Measurements from ENCODE around the gene MUC20. TPM values are rescaled to one million over a fixed set of nuclear protein-coding genes. Genes with fewer than 3 reads are reported as not detected.

The MUC20 gene
- total and polyA plus RNA-seq, 2 experiments from 2014 or later = 0.29 TPM; not detected in 1

DNA sequence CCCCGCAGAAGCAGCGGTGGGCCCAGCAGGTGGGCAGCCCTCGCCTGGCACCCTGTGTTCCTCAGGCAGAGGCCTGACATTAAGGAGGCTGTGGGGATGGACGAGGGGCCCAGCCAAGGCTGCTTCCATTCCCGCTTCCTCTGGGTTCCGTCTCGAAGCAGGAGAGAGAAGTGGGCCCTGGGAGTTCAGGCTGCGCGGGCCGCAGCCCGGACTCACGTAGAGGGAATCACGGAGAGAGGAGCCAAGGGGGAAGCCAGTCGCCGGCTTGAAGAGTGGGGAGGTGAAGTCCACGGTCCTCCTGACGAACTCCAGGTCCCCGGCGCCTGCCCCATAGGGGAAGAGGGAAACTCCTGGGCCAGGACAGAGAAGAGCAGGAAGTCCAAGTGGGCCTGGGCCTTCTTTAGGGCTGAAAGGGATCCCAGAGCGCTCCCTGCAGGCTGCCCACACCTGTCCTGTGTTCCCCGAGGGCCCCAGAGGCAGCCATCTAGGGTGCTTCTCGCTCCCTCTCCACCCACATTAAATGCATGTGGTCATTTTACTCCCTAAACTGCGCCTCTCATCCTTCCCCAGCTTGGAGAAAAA lies 53.3 kb downstream of the MUC20 start (continued):
- TF ChIP-seq, protein P1, sequence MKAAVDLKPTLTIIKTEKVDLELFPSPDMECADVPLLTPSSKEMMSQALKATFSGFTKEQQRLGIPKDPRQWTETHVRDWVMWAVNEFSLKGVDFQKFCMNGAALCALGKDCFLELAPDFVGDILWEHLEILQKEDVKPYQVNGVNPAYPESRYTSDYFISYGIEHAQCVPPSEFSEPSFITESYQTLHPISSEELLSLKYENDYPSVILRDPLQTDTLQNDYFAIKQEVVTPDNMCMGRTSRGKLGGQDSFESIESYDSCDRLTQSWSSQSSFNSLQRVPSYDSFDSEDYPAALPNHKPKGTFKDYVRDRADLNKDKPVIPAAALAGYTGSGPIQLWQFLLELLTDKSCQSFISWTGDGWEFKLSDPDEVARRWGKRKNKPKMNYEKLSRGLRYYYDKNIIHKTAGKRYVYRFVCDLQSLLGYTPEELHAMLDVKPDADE (IDR thresholded peaks at IDR 0.05) = no peak
- no peak for TF ChIP-seq STAT1 (IDR thresholded peaks at IDR 0.05; ENCODE audit: unreplicated experiment)

DNA sequence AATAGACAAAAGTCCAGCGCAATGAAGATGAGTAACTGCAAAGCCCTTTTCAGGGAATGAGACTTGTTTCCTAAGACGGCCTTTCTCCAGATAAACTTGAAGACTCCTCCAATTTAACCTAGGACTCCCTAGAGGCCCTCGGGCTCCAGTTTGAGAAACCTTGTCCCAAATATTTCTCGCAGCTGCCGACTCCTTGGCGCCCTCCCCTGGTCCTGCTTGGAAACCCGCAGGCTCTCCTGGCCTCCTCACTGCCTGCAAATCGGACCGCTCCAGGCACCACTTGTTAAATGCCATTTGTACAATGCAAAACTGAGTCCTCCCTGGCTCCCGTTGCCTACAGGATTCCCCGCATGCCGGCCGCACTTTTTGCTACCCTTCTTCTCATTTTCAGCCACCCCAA lies 54.1 kb downstream of the MUC20 start:
- Histone ChIP-seq H3K4me2 (no peak overlapping the region), H3K4me3 (no peak overlapping the region), H3K36me3 (ENCODE audit: insufficient read depth) (no peaks in the 10 kb centered on the region), H3K4me1 (ENCODE audit: insufficient read depth) (no peaks in the 10 kb centered on the region), H2AFZ (no peak overlapping the region), H3K27ac (ENCODE audit: low read depth) (no peak overlapping the region), H3K9me2 (ENCODE audit: insufficient read depth) (no peaks in the 10 kb centered on the region), H3K27me3 (ENCODE audit: insufficient read depth) (no peaks in the 10 kb centered on the region), H3F3A (replicated peaks; ENCODE audit: low read depth) (no peaks in the 10 kb centered on the region), H3K79me2 (replicated peaks; ENCODE audit: insufficient read depth) (no peaks in the 10 kb centered on the region), H4K20me1 (replicated peaks; ENCODE audit: insufficient read depth) (no peaks in the 10 kb centered on the region)
- DNase-seq (ENCODE audit: low spot score) (peak; percentile 81), ATAC-seq (peak; percentile 96)
- H3K27me3 Mint-ChIP-seq (ENCODE audit: insufficient read depth, low read depth, poor library complexity) = peaks cover 3% of the 10 kb centered on the region
- H3K4me3 Mint-ChIP-seq = no peak overlapping the region; the same call in 2 of the 3 replicates
- H3K36me3 Mint-ChIP-seq (ENCODE audit: low read depth) = peaks cover 7% of the 10 kb centered on the region; the same call in 1 of the 3 replicates
- H3K4me1 Mint-ChIP-seq = no peaks in the 10 kb centered on the region
- peaks cover 23% of the 10 kb centered on the region for H3K9me3 Mint-ChIP-seq
- H3K27ac Mint-ChIP-seq = no peak overlapping the region
- TF ChIP-seq NANOG (IDR thresholded peaks at IDR 0.05; ENCODE audit: borderline replicate concordance) (no peak), ZNF331 (CRISPR knock-in tag; IDR thresholded peaks at IDR 0.05; ENCODE audit: low read depth) (no peak), POLR2AphosphoS5 (IDR thresholded peaks at IDR 0.05; ENCODE audit: low read depth) (no peak)
- TF ChIP-seq, protein P2, sequence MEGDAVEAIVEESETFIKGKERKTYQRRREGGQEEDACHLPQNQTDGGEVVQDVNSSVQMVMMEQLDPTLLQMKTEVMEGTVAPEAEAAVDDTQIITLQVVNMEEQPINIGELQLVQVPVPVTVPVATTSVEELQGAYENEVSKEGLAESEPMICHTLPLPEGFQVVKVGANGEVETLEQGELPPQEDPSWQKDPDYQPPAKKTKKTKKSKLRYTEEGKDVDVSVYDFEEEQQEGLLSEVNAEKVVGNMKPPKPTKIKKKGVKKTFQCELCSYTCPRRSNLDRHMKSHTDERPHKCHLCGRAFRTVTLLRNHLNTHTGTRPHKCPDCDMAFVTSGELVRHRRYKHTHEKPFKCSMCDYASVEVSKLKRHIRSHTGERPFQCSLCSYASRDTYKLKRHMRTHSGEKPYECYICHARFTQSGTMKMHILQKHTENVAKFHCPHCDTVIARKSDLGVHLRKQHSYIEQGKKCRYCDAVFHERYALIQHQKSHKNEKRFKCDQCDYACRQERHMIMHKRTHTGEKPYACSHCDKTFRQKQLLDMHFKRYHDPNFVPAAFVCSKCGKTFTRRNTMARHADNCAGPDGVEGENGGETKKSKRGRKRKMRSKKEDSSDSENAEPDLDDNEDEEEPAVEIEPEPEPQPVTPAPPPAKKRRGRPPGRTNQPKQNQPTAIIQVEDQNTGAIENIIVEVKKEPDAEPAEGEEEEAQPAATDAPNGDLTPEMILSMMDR (conservative IDR thresholded peaks at IDR 0.05; ENCODE audit: low read depth in 2 of 2) = peak; percentile 72 to 83

DNA sequence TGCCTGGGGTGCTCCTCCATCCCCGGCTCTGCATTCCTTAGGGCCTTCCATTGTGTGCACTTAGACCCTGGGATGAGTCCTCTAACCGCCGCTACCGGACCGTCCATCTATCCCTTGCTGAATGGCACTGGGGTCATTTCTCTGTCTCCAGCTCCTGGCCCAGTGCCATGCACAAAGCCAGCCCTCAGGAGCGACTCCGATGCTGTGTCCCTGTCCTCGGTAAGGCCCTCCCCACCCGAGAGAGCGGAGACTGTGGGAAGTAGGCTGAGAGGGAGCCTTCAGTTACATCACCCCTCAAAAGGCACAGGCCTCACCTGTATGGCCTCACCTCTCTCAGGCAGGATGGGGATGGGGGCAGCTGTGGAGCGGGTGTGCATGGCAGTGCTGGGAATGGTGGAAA lies 57.2 kb downstream of the MUC20 start:
- no peaks in the 10 kb centered on the region for H3K36me3 ChIP-seq (ENCODE audit: insufficient read depth)
- no peaks in the 10 kb centered on the region for H3K79me2 ChIP-seq (replicated peaks; ENCODE audit: insufficient read depth)
- ATAC-seq (no peak), DNase-seq (ENCODE audit: low spot score) (no peak)
- no peaks in the 10 kb centered on the region for H3K4me1 ChIP-seq (ENCODE audit: insufficient read depth)
- H3K9me2 ChIP-seq (ENCODE audit: insufficient read depth) = no peaks in the 10 kb centered on the region
- peaks cover 9% of the 10 kb centered on the region for H3K27me3 Mint-ChIP-seq (ENCODE audit: insufficient read depth, low read depth, poor library complexity)
- H3K27ac Mint-ChIP-seq = no peak overlapping the region
- no peak overlapping the region for H3K4me3 ChIP-seq
- H4K20me1 ChIP-seq (replicated peaks; ENCODE audit: insufficient read depth) = no peaks in the 10 kb centered on the region
- H3K4me2 ChIP-seq = no peak overlapping the region
- H3K36me3 Mint-ChIP-seq (ENCODE audit: low read depth) = peaks cover 33% of the 10 kb centered on the region
- TF ChIP-seq, protein P3, sequence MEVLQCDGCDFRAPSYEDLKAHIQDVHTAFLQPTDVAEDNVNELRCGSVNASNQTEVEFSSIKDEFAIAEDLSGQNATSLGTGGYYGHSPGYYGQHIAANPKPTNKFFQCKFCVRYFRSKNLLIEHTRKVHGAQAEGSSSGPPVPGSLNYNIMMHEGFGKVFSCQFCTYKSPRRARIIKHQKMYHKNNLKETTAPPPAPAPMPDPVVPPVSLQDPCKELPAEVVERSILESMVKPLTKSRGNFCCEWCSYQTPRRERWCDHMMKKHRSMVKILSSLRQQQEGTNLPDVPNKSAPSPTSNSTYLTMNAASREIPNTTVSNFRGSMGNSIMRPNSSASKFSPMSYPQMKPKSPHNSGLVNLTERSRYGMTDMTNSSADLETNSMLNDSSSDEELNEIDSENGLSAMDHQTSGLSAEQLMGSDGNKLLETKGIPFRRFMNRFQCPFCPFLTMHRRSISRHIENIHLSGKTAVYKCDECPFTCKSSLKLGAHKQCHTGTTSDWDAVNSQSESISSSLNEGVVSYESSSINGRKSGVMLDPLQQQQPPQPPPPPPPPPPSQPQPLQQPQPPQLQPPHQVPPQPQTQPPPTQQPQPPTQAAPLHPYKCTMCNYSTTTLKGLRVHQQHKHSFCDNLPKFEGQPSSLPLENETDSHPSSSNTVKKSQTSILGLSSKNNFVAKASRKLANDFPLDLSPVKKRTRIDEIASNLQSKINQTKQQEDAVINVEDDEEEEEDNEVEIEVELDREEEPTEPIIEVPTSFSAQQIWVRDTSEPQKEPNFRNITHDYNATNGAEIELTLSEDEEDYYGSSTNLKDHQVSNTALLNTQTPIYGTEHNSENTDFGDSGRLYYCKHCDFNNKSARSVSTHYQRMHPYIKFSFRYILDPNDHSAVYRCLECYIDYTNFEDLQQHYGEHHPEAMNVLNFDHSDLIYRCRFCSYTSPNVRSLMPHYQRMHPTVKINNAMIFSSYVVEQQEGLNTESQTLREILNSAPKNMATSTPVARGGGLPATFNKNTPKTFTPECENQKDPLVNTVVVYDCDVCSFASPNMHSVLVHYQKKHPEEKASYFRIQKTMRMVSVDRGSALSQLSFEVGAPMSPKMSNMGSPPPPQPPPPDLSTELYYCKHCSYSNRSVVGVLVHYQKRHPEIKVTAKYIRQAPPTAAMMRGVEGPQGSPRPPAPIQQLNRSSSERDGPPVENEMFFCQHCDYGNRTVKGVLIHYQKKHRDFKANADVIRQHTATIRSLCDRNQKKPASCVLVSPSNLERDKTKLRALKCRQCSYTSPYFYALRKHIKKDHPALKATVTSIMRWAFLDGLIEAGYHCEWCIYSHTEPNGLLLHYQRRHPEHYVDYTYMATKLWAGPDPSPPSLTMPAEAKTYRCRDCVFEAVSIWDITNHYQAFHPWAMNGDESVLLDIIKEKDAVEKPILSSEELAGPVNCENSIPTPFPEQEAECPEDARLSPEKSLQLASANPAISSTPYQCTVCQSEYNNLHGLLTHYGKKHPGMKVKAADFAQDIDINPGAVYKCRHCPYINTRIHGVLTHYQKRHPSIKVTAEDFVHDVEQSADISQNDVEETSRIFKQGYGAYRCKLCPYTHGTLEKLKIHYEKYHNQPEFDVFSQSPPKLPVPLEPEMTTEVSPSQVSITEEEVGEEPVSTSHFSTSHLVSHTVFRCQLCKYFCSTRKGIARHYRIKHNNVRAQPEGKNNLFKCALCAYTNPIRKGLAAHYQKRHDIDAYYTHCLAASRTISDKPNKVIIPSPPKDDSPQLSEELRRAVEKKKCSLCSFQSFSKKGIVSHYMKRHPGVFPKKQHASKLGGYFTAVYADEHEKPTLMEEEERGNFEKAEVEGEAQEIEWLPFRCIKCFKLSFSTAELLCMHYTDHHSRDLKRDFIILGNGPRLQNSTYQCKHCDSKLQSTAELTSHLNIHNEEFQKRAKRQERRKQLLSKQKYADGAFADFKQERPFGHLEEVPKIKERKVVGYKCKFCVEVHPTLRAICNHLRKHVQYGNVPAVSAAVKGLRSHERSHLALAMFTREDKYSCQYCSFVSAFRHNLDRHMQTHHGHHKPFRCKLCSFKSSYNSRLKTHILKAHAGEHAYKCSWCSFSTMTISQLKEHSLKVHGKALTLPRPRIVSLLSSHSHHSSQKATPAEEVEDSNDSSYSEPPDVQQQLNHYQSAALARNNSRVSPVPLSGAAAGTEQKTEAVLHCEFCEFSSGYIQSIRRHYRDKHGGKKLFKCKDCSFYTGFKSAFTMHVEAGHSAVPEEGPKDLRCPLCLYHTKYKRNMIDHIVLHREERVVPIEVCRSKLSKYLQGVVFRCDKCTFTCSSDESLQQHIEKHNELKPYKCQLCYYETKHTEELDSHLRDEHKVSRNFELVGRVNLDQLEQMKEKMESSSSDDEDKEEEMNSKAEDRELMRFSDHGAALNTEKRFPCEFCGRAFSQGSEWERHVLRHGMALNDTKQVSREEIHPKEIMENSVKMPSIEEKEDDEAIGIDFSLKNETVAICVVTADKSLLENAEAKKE (CRISPR knock-in tag; IDR thresholded peaks at IDR 0.05) = no peak
- TF ChIP-seq JUNB (IDR thresholded peaks at IDR 0.05; ENCODE audit: unreplicated experiment) = no peak
- H3K9me3 Mint-ChIP-seq = peaks cover 33% of the 10 kb centered on the region
- H3K27me3 ChIP-seq (ENCODE audit: insufficient read depth) = no peaks in the 10 kb centered on the region
- H3K4me3 Mint-ChIP-seq = no peak overlapping the region
- H3K4me1 Mint-ChIP-seq = no peaks in the 10 kb centered on the region
- no peak overlapping the region for H2AFZ ChIP-seq
- no peak overlapping the region for H3K27ac ChIP-seq (ENCODE audit: low read depth)
- no peaks in the 10 kb centered on the region for H3F3A ChIP-seq (replicated peaks; ENCODE audit: low read depth)
